IPS-NIHi11 (cell line): ENCODE results near the gene HOMER3.

Experiments used
- DNase-seq: peaks from one replicate; pipeline ENCODE4 v3.0.0; 2012; ENCODE audit warnings: mixed read lengths, low spot score

The HOMER3 gene

DNA sequence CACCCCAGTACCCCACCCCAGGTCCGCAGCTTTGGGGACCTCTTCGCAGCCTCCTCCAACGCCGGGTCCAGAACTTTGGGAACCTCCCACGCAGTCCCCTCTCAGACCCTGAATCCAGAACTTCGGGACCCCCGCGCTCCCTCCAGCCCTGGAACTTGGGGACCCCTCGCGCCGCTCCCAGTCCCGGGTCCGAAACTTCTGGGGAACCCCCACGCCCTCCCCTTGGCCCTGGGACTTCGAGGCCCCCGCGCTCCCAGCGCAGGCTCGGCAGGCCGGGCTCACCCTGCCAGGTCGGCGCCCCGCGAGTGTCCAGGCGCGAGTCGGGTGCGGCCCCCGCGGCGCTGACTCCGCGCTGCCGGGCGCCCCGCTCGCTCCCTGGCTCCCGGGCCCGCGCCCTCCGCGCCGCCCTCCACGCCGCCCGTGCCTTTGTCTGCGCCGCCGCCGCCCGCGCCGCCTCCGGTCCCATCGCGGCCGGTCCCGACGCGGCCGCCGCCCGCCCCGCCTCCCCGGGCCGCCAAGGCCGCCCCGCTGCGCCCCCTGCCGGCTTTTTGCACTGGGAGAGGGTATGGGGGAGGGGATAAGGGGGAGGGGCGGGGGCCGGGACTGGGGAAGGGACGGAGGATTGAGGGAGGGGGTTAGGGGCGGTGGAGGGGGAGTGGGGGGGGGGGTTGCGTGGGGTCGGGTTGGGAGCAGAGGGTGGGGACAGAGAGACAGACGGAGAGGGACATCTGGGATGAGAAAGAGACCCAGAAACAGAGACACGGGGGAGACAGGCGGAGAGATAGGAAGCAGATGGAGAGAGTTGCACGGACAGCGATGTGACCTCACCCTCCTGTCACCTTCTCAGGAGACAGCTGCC, at the start of gene HOMER3:
Gene HOMER3 (minus strand): TSS at position 449 of the 859 bp plus-strand sequence. CDS start 2,235 bp downstream, outside the sequence.
- peak; percentile 95 for DNase-seq

GRCh38 chr19:18990128-18990708, 49.2 kb upstream of the HOMER3 start:
- DNase-seq: no peak

- DNase-seq: no peak
Measured at GRCh38 chr19:18989316-18989715, 48.3 kb upstream of the HOMER3 start.

GRCh38 chr19:18987456-18987855, 46.4 kb upstream of the HOMER3 start:
- no peak for DNase-seq

- no peak for DNase-seq
Measured at GRCh38 chr19:18985257-18985656, 44.2 kb upstream of the HOMER3 start.

GRCh38 chr19:18984251-18984650, 43.2 kb upstream of the HOMER3 start:
- DNase-seq: no peak

GRCh38 chr19:18982669-18983068, 41.7 kb upstream of the HOMER3 start:
- no peak for DNase-seq

GRCh38 chr19:18980432-18981020, 39.5 kb upstream of the HOMER3 start:
- no peak for DNase-seq

GRCh38 chr19:18978616-18979015, 37.6 kb upstream of the HOMER3 start:
- no peak for DNase-seq

DNA sequence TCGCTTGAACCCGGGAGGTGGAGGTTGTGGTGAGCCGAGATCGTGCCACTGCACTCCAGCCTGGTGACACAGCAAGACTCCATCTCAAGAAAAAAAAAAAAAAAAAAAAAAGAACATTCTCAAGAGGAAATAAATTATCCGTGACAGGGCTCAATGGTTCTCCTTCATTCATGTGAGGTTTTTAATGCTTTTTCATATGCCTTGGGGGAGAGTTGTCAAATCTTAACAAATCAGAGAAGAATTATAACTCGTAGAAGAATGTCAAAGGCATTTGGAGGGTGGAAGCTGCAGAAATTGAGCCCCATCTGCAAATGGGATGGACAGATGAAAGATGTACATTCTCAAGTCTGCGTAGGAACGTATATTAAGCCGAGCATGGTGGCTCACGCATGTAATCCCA, 34.9 kb upstream of the HOMER3 start:
- DNase-seq: no peak

- DNase-seq: no peak
Measured at GRCh38 chr19:18975011-18975410, 34.0 kb upstream of the HOMER3 start.

DNA sequence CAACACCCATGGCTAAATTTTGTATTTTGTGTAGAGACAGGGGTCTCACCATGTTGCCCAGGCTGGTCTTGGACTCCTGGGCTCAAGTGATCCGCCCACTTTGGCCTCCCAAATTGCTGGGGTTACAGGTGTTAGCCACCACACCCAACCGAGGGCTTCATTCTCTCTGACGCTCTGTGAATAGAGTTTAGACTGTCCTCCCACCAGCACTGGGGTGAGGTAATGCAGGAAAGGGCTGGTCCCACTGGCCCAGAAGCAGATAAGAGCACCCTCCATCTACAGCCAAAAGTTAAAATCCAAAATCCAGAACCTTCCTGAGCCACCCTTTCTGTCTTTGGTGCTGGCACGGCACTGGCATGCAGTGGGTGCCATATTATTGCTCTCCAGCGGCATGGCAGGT, 31.8 kb upstream of the HOMER3 start:
- no peak for DNase-seq

DNA sequence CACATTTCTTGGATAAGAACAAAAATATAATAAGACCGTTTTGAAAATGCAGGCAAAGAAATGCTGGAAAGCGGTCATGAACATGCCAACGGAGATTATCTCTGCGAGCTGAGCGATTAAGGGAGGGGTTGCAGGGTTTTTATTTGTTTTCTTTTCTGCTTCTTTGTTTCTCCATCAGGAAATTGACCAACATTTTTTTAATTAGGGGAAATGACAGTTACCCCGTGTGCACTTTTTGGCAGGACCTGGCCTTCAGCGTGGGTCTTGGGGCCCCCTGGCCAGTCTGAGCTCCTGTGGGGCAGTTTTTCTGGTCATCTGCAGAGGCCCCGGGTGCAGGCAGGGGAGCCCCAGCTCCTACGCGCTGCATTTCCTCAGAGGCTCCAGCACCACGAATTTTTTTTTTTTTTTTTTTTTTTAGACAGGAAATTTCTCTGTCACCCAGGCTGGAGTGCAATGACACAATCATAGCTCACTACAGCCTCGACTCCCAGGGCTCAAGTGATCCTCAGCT, 31.3 kb upstream of the HOMER3 start:
- no peak for DNase-seq

- no peak for DNase-seq
Measured at GRCh38 chr19:18969931-18970659, 29.1 kb upstream of the HOMER3 start.

DNA sequence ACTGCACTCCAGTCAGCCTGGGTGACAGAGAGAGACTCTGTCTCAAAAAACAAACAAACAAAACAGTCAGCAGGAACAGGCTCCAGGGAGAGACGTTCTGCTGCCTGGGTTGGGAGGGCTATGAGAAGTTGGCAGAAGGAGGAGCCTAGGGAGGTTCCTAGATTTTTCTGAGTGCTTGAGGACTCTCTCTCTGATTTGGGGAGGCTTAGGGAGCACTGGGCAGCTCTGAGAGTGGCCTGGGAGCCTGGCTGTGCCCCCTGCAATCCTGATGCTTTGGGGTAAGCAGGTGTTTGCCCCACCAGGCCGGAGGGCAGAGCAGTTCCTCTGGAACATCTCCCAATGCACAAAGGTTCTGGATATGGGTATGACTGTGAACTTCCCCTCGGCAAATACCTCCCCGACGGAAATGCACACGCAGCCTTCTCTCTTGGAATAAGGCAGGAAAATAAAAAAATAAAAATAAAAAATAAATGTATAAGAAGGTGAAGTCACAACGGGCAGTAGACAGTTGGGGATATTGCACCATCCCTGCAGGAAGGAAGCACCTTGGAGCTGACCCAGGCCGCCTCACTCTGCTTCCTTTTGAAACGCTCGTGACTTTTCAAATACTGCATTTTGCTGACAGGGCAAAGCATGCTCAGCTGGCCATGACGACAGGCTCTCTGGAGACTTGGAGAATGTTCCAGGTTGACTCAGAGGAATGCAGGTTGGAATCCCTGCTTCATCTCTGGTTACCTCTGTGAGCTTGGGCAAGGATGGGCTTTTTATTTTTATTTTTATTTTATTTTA, 26.5 kb upstream of the HOMER3 start:
- no peak for DNase-seq

- DNase-seq: peak; percentile 42
Measured at GRCh38 chr19:18966307-18966706, 25.3 kb upstream of the HOMER3 start.

DNA sequence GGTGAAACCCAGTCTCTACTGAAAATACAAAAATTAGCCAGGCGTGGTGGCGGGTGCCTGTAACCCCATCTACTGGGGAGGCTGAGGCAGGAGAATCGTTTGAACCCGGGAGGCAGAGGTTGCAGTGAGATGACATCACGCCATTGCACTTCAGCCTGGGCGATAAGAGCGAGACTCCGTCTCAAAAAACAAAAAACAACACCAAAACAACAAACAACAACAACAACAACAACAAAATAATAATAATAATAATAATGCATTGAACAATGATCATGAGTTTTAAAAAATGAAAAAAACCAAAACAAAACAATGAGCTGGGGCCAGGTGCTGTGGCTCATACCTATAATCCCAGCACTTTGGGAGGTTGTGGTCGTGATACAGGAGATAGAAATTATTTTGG, 23.1 kb upstream of the HOMER3 start:
- DNase-seq: no peak

DNA sequence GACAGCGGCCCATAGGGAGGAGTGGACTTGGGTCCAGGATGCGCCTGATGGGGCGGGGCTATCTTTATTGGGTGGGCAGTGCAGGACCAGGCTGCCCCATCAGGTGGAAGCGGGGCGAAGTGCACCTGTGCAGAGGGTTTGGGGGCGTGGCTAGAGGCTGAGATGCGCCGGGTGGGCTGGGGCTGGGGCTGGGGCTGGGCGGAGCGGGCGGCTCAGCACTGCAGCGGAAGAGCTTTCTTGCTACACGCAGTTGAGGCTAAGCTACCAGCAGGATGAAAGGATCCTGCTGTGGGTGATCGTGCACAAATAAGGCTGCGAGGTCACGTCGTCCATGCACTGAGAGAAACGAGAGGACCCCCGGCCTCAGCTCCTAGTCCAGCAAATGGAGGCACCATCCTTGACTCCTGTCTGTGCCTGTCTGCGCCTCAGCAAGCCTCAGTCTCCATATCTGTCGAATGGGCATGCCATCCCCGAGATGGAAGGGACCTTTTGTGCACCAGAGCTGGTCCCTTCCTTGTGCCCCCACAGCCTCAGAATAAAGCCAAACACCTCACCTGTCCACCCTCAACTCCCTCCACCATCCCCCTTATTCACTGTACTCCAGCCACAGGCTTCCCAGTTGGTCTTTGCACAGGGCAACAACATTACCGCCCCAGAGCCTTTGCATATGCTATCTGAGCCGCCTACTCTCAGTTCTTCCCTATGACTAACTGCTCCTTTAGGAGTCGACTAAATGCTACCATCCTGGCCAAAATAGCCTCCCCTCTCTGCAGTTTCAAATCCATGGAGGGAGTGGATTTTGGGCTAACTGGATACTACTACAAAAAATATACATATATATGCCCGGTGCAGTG, 21.0 kb upstream of the HOMER3 start:
- DNase-seq: peak; percentile 99

- no peak for DNase-seq
Measured at GRCh38 chr19:18960370-18960769, 19.4 kb upstream of the HOMER3 start.

GRCh38 chr19:18955042-18955441, 14.0 kb upstream of the HOMER3 start:
- no peak for DNase-seq

DNA sequence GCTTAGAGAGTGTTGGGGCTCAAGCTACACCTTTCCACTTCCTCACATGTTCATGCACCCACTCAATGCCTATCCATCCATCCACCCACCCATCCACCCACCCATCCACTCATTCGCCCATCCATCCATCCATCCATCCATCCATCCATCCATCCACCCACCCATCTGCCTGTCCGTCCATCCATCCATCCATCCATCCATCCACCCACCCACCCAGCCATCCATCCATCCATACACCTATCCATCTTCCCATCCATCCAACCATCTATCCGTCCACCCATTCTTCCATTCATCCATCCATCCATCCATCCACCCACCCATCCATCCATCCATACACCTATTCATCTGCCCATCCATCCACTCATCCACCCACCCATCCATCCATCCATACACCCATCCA, 13.1 kb upstream of the HOMER3 start:
- DNase-seq: no peak
